T-cell (primary cell): ENCODE results near the gene PRKN. TPM values are rescaled to one million over a fixed set of nuclear protein-coding genes. Genes with fewer than 3 reads are reported as not detected.

Experiments
- ATAC-seq, 4 experiments: fragments of 200-7000 bp in 3 of 4; fragments of 150-1000 bp in 1 of 4; cut with Tn5 transposase; replicated peaks in 1 of 4; 1 replicate in 3 of 4; 2 replicates in 1 of 4; pipeline ENCODE4 v1.10.0; 2021; ENCODE audit warnings: moderate library complexity in 3 of 4, mild to moderate bottlenecking in 2 of 4, moderate number of reproducible peaks in 1 of 4
- CTCF ChIA-PET, 2 donors: fragments of 300-600 bp; sonication (Branson Sonifier 250); formaldehyde crosslinking; loops; one replicate each; lab custom pipeline; 2022; ENCODE audit warnings: antibody characterized with exemption in 2 of 2; lab: Charles Lee
- POLR2A ChIA-PET, 2 donors: fragments of 300-600 bp; sonication (Branson Sonifier 250); formaldehyde crosslinking; loops; one replicate each; lab custom pipeline; 2022; ENCODE audit warnings: antibody characterized with exemption in 2 of 2; lab: Charles Lee
- DNase-seq, 35 experiments: peaks; one replicate each; pipeline versions ENCODE4 v3.0.0 to v3.0.0-alpha.2; 2013 to 2023
- H3K27ac ChIP-seq: one replicate; pipeline ENCODE4 v1.5.1; 2013; ENCODE audit warnings: low read length
- H3K27me3 ChIP-seq, 2 experiments: replicated peaks in 1 of 2; 1 replicate in 1 of 2; 2 replicates in 1 of 2; pipeline versions ENCODE4 v1.6.1 to v1.7.0; 2013; ENCODE audit warnings: low read length in 1 of 2, mixed read lengths in 1 of 2; ENCODE audit not compliant: control insufficient read depth in 2 of 2, insufficient read depth in 2 of 2; ENCODE audit errors: extremely low read depth in 1 of 2
- H3K36me3 ChIP-seq, 2 donors: 1 replicate in 1 of 2; 2 replicates in 1 of 2; pipeline versions ENCODE4 v1.6.1 to v1.7.0; 2013; ENCODE audit warnings: low read length in 1 of 2; ENCODE audit not compliant: control insufficient read depth in 2 of 2, insufficient read depth in 1 of 2; ENCODE audit errors: extremely low read depth in 1 of 2
- H3K4me1 ChIP-seq, 2 experiments: 1 replicate in 1 of 2; 2 replicates in 1 of 2; pipeline versions ENCODE4 v1.6.1 to v1.7.0; 2013; ENCODE audit warnings: low read length in 2 of 2, mixed read lengths in 1 of 2; ENCODE audit not compliant: insufficient read depth in 2 of 2, control insufficient read depth in 1 of 2; ENCODE audit errors: extremely low read depth in 1 of 2
- H3K4me3 ChIP-seq, 2 donors: 1 replicate in 1 of 2; 2 replicates in 1 of 2; pipeline versions ENCODE4 v1.5.1 to v1.7.0; 2013; ENCODE audit warnings: mild to moderate bottlenecking in 2 of 2, low read length in 1 of 2, moderate library complexity in 1 of 2; ENCODE audit not compliant: control insufficient read depth in 1 of 2; ENCODE audit errors: extremely low read depth in 1 of 2
- H3K9me3 ChIP-seq: 2 replicates; pipeline ENCODE4 v1.7.0; 2013
- H3K27ac Mint-ChIP-seq, 2 donors: one replicate each; pipeline ENCODE4 v1.8.0; 2020 to 2021; ENCODE audit warnings: mild to moderate bottlenecking in 2 of 2, mixed read lengths in 2 of 2
- H3K27me3 Mint-ChIP-seq, 2 donors: one replicate each; pipeline ENCODE4 v1.8.0; 2021 to 2022; ENCODE audit warnings: mixed read lengths in 2 of 2
- H3K36me3 Mint-ChIP-seq: one replicate; pipeline ENCODE4 v1.8.0; 2021; ENCODE audit warnings: mixed read lengths
- H3K4me1 Mint-ChIP-seq, 3 donors: one replicate each; pipeline ENCODE4 v1.8.0; 2020 to 2022; ENCODE audit warnings: mixed read lengths in 3 of 3, mild to moderate bottlenecking in 1 of 3
- H3K4me3 Mint-ChIP-seq, 3 donors: one replicate each; pipeline ENCODE4 v1.8.0; 2020 to 2022; ENCODE audit warnings: mild to moderate bottlenecking in 3 of 3, mixed read lengths in 3 of 3, moderate library complexity in 3 of 3
- H3K9me3 Mint-ChIP-seq, 3 donors: one replicate each; pipeline ENCODE4 v1.8.0; 2020 to 2022; ENCODE audit warnings: mixed read lengths in 3 of 3
- WGBS: methylation state at CpG from one replicate; pipeline ENCODE4 v1.1.5; 2013; ENCODE audit warnings: missing lambda C conversion rate; ENCODE audit not compliant: insufficient coverage; 5-methylcytosine and 5-hydroxymethylcytosine counted together
- total RNA-seq, 35 experiments: library from RNA in 6 of 35; stranded (reverse) in 6 of 35; fragments of 120-200 nt in 1 of 35; gene quantifications; one replicate each; pipeline versions ENCODE4 v1.2.1 to v1.2.4 and lab custom pipeline; 2013 to 2026

The PRKN gene
- total RNA-seq, 5 donors from 2014 or later (not counting 1 experiment from before 2014, with no cell fraction given): 3.4 to 7.7 (median 6.1) TPM

- Mint-ChIP-seq H3K27me3 (no peaks in the 10 kb centered on the region), H3K4me3 (no peak overlapping the region), H3K9me3 (peaks cover 0 to 9% (median 0%) of the 10 kb centered on the region in 3 donors), H3K27ac (no peak overlapping the region), H3K36me3 (no peaks in the 10 kb centered on the region), H3K4me1 (no peaks in the 10 kb centered on the region)
- no CpG with 5 or more reads among the region's 2 CpGs for WGBS
- POLR2A ChIA-PET: interaction anchor here in 1 of 2 donors (0.6 kb wide), 1 partner anchor 9 kb away, joined by 5 read pairs; no protein-coding TSS in a partner anchor
- Histone ChIP-seq H3K27ac (no peak overlapping the region), H3K4me1 (no peaks in the 10 kb centered on the region), H3K36me3 (no peaks in the 10 kb centered on the region), H3K9me3 (no peaks in the 10 kb centered on the region), H3K4me3 (no peak overlapping the region), H3K27me3 (no peaks in the 10 kb centered on the region)
- DNase-seq (no peak), ATAC-seq (no peak)
- CTCF ChIA-PET: interaction anchor here in 1 of 2 donors (0.6 kb wide), 1 partner anchor 41 kb away, joined by 3 read pairs; no protein-coding TSS in a partner anchor
Observed at GRCh38 chr6:162388383-162388777, 339.2 kb downstream of the PRKN start.

GRCh38 chr6:162387718-162388382 lies 339.7 kb downstream of the PRKN start:
- Mint-ChIP-seq H3K27ac (no peak overlapping the region), H3K36me3 (no peaks in the 10 kb centered on the region), H3K4me3 (no peak overlapping the region), H3K27me3 (no peaks in the 10 kb centered on the region), H3K9me3 (peaks cover 0 to 9% (median 2%) of the 10 kb centered on the region in 3 donors), H3K4me1 (no peaks in the 10 kb centered on the region)
- ChIA-PET CTCF (no interaction called here), POLR2A (no interaction called here)
- no peak for ATAC-seq
- no peak for DNase-seq
- no peaks in the 10 kb centered on the region for H3K4me1 ChIP-seq
- H3K4me3 ChIP-seq: no peak overlapping the region
- no peak overlapping the region for H3K27ac ChIP-seq
- WGBS: 80% methylated on average over 5 of the region's 15 CpGs
- no peaks in the 10 kb centered on the region for H3K9me3 ChIP-seq
- no peaks in the 10 kb centered on the region for H3K27me3 ChIP-seq
- no peaks in the 10 kb centered on the region for H3K36me3 ChIP-seq

GRCh38 chr6:162385980-162386379 lies 341.6 kb downstream of the PRKN start:
- CTCF ChIA-PET: no interaction called here
- Mint-ChIP-seq H3K27ac (no peak overlapping the region), H3K4me3 (no peak overlapping the region), H3K9me3 (peaks cover 0 to 6% (median 2%) of the 10 kb centered on the region in 3 donors), H3K4me1 (no peaks in the 10 kb centered on the region), H3K27me3 (no peaks in the 10 kb centered on the region), H3K36me3 (no peaks in the 10 kb centered on the region)
- Histone ChIP-seq H3K9me3 (no peaks in the 10 kb centered on the region), H3K4me3 (no peak overlapping the region), H3K27me3 (no peaks in the 10 kb centered on the region), H3K36me3 (no peaks in the 10 kb centered on the region), H3K4me1 (no peaks in the 10 kb centered on the region), H3K27ac (no peak overlapping the region)
- POLR2A ChIA-PET: no interaction called here
- ATAC-seq (no peak), DNase-seq (no peak)
- WGBS: no CpG with 5 or more reads among the region's 4 CpGs

GRCh38 chr6:162379757-162380409 lies 347.7 kb downstream of the PRKN start:
- peaks cover 0 to 6% (median 2%) of the 10 kb centered on the region in 3 donors for H3K9me3 Mint-ChIP-seq
- no peaks in the 10 kb centered on the region for H3K4me1 Mint-ChIP-seq
- H3K36me3 Mint-ChIP-seq: no peaks in the 10 kb centered on the region
- POLR2A ChIA-PET: no interaction called here
- H3K27ac Mint-ChIP-seq: no peak overlapping the region
- Histone ChIP-seq H3K9me3 (no peaks in the 10 kb centered on the region), H3K4me1 (no peaks in the 10 kb centered on the region), H3K4me3 (no peak overlapping the region), H3K27ac (no peak overlapping the region), H3K27me3 (no peaks in the 10 kb centered on the region), H3K36me3 (no peaks in the 10 kb centered on the region)
- ATAC-seq (no peak), DNase-seq (no peak)
- CTCF ChIA-PET: no interaction called here
- H3K27me3 Mint-ChIP-seq: no peaks in the 10 kb centered on the region
- WGBS: 93% methylated on average over 3 of the region's 5 CpGs
- no peak overlapping the region for H3K4me3 Mint-ChIP-seq

- H3K4me3 Mint-ChIP-seq: no peak overlapping the region
- no peak for DNase-seq
- WGBS: no CpG with 5 or more reads among the region's 7 CpGs
Observed at GRCh38 chr6:162377735-162378134, 349.8 kb downstream of the PRKN start.

GRCh38 chr6:162373868-162374267 lies 353.7 kb downstream of the PRKN start:
- no peaks in the 10 kb centered on the region for H3K36me3 ChIP-seq
- H3K27ac ChIP-seq: no peak overlapping the region
- no peaks in the 10 kb centered on the region for H3K4me1 ChIP-seq
- H3K4me1 Mint-ChIP-seq: no peaks in the 10 kb centered on the region
- no peaks in the 10 kb centered on the region for H3K27me3 Mint-ChIP-seq
- no peaks in the 10 kb centered on the region for H3K36me3 Mint-ChIP-seq
- no peaks in the 10 kb centered on the region for H3K27me3 ChIP-seq
- no peak overlapping the region for H3K27ac Mint-ChIP-seq
- ATAC-seq (no peak), DNase-seq (no peak)
- ChIA-PET CTCF (no interaction called here), POLR2A (no interaction called here)
- no peak overlapping the region for H3K4me3 ChIP-seq
- H3K4me3 Mint-ChIP-seq: no peak overlapping the region
- 0% methylated on average over 1 of the region's 2 CpGs for WGBS
- no peaks in the 10 kb centered on the region for H3K9me3 ChIP-seq
- no peaks in the 10 kb centered on the region for H3K9me3 Mint-ChIP-seq

More at GRCh38 chr6:162377735-162378134, 349.8 kb downstream of the PRKN start:
- Histone ChIP-seq H3K4me1 (no peaks in the 10 kb centered on the region), H3K4me3 (no peak overlapping the region), H3K36me3 (no peaks in the 10 kb centered on the region), H3K27me3 (no peaks in the 10 kb centered on the region), H3K27ac (no peak overlapping the region), H3K9me3 (no peaks in the 10 kb centered on the region)
- no peaks in the 10 kb centered on the region for H3K9me3 Mint-ChIP-seq
- H3K27me3 Mint-ChIP-seq: no peaks in the 10 kb centered on the region
- ChIA-PET POLR2A (no interaction called here), CTCF (no interaction called here)
- H3K36me3 Mint-ChIP-seq: no peaks in the 10 kb centered on the region
- H3K27ac Mint-ChIP-seq: no peak overlapping the region
- no peak for ATAC-seq
- no peaks in the 10 kb centered on the region for H3K4me1 Mint-ChIP-seq
